Effector CD8-positive, alpha-beta T cell (primary cell): Measurements from ENCODE around the gene ZNF414.
"Not testable (repeated sequence)": the region's sequence is repeated elsewhere in the genome, so short reads cannot be mapped to it uniquely, and the experiment has no call there.

Source experiments
- DNase-seq: peaks from one replicate; lab custom pipeline; 2025; lab: John Stamatoyannopoulos, UW
- total RNA-seq, 4 experiments: gene quantifications; one replicate each; lab custom pipeline; 2026; lab: John Stamatoyannopoulos, UW

The ZNF414 gene, protein sequence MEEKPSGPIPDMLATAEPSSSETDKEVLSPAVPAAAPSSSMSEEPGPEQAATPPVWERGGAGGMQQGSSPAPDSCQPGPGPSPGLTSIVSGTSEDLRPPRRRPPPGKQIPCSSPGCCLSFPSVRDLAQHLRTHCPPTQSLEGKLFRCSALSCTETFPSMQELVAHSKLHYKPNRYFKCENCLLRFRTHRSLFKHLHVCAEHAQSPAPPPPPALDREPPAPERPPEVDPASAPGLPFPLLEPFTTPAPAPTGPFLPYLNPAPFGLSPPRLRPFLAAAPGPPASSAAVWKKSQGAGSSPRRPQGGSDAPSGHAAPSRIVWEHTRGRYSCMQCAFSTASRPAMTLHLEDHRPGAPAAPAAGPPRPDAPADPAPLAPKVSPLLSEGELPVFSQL
- 9.0 to 13.1 (median 10.9) reads per million in 4 experiments for total RNA-seq

DNA sequence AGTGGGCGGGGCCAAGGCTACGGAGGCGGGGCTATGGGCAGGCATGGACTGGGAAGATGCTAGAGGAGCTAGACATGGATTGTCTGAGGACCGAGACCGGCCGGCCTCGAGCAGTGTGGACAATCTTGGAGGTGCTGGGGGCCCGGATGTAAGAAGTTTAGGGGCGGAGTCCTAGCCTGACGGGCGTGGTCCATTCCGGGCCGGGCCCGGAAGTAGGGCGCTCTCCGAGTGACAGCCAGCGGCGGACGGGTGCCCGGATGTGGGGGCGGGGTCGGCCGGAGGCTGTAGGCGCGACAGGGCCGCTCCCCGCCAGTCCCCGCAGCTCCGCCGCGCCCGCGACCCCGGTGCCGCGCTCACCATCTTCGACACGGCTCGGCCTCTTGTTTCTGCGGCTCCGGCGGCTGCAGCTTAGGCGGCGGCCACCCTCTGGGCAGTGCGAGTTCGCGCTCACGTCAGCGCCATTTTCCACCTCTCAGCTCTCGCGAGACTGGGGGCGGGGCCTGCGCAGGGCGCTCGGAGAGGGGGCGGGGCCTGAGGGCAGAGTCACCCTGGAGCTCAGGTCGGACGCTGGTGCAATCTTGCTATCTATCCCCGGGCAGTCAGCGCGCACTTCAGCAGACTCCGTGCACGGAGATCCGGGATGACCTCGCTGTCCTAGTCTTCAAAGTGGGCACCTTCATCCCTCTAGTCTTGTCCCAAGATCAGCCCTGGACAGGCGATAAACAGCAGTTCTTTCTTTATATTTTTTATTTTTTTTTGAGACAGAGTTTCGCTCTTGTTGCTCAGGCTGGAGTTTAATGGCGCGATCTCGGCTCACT is at the start of gene ZNF414:
Gene ZNF414, minus strand, starts transcription at position 481 of the 818 bp plus-strand sequence. Its CDS starts 121 bp downstream, at position 360.
- DNase-seq, result peak; percentile 94

DNA sequence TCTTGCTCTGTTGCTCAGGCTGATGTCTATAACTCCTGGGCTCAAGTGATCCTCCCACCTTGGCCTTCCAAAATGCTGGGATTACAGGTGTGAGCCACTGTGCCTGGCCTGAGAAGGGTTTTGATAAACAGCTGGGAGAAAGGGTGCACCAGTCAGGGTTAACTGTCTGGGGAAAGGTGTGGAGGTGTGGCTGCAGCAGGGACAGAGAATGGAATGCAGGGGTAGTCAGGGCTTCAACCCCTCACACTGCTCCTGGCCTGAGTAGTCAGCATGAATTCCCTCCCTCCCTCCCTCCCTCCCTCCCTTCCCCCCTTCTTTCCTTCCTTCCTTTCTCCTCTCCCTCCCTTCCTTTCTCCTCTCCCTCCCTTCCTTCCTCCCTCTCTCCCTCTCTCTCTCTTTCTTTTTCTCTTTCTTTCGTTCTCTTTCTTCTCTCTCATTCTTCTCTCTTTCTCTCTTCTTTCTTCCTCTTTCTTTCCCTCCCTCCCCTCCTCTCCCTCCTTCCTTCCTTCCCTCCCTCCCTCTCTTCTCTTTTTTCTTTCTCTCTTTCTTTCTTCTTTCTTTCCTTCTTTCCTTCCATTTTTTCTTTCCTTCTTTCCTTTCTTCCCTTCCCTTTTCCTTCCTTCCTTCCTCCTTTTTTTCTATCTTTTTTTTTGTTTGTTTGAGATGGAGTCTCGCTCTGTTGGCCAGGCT is 47.3 kb upstream of the ZNF414 start:
- no peak for DNase-seq

DNA sequence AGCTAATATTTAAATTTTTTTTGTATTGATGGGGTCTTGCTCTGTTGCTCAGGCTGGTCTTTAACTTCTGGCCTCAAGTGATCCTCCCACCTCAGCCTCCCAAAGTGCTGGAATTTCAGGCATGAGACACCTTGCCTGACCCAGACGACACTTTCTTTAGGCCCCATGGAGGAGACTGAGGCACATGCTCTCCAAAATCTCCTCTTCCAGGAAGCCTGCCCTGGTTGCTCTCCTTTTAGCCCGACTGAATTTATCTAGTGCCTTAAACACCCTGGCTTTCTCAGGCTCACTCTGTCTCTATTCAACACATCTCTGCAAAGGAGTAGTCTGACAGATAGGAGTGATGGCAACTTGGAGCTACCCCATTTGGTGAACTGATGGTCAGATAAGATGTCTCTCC is 44.4 kb upstream of the ZNF414 start:
- no peak for DNase-seq

DNA sequence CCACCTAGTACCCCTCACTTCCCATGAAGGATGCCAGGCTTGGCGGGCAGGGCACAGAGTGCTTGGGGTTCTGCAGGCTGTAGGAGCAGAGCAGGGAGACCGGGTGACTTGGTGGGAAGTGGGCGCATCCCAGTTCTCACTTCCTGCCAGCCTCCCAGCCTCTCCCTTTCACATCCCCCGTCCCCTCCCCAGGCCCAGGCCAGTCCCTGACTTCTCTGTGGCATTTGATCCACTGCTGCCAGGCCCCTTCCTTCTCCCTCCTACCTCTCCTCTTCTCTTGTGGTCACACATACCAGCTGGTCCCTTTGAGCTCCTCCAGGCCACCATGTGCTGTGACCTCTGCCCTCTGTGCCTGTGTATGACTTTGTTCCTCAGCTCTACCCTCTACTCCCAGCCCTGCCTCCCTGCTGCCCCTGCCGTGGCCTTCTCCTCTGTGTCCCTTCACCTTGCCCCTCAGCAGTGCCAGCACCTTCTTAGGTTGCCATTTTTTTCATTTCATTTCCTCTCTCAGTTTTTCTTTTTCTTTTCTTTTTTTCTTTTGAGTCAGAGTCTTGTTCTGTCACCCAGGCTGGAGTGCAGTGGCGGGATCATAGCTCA is 43.8 kb upstream of the ZNF414 start:
- DNase-seq, result no peak

DNA sequence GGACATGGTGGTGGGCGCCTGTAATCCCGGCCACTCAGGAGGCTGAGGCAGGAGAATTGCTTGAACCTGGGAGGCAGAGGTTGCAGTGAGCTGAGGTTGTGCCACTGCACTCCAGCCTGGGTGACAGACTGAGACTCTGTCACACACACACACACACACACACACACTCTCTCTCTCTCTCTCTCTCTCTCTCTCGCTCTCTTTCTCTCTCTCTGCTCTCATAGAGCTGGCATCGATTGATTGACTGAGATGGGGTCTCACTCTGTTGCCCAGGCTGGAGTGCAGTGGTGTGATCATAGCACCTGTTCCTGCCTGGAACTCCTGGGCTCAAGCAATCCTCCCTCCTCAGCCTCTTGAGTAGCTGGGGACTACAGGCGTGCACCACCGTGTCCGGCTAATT is 39.8 kb upstream of the ZNF414 start:
- DNase-seq, result not testable (repeated sequence)

DNA sequence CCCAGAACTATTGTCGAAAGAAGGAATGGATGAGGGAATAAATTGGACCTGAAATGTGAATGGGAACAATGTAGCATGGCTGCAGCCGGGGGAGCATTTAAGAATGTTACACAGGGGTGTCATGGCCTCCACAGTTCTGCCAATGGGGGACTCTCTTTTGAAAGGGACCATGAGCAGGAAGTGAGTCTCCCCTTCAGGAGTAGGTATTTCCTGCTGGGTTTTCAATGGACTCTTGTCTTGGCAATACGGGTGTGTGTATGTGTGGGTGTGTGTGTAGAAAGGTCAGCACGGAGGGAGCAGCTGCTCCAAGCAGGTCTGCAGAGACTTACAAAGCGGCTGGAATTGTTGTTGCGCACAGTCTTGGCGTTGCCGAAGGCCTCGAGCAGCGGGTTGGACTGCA is 38.8 kb upstream of the ZNF414 start:
- DNase-seq, result no peak

DNA sequence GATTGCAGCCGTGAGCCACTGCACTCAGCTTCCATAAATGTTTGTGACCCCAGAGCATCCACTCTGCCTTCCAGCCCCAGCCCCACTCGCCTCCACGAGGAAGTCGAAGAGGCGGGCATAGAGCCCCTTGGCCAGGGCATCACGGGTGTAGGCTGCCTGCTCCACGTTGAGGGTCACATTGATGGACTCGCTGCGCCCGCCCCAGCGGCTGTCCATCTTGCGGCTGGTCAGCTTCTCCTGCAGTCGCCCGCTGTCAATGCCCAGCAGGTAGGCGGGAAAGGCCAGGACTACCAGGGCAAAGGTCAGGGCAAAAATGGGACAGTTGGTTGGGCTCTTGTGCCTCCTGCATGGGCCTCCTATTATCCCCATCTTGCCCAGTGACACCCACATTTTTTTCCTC is 36.1 kb upstream of the ZNF414 start:
- DNase-seq, result no peak

DNA sequence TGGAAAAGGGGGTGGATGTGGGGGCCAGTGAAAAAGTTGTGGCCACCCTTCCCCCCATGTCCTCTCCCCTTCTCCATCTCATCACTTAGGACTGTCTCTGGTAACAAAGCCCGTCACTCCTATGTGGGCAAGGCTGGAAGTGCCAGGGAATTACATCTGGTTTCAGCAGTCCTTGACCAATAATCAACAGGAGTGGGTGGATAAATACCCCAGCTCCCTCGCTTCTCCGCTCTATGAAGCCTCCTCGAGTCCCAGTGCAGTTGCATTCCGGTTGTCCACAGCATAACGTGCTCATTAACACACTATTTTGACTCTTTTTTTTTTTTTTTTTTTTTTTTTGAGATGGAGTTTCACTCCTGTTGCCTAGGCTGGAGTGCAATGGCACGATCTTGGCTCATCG is 31.8 kb upstream of the ZNF414 start:
- no peak for DNase-seq

DNA sequence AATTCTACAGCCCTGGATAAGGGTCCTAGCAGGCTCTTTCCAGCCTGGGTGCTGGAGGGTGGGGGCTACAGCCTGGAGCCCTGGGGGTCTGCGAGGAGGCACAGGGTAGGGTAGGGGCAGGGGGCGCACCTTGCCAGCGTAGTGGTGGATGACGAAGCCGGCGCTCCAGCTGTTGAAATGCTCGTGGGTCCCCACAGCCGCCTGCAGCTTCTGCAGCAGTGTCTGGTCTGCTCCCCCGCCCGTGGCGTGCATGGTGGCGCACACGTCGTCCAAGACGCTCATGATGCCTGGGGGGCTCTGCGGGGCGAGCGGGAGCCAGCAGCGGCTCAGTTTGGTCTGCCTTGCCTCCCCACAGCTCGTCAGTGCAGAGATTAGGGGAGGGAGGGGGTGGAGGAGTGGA is 30.2 kb upstream of the ZNF414 start:
- DNase-seq, result no peak

DNA sequence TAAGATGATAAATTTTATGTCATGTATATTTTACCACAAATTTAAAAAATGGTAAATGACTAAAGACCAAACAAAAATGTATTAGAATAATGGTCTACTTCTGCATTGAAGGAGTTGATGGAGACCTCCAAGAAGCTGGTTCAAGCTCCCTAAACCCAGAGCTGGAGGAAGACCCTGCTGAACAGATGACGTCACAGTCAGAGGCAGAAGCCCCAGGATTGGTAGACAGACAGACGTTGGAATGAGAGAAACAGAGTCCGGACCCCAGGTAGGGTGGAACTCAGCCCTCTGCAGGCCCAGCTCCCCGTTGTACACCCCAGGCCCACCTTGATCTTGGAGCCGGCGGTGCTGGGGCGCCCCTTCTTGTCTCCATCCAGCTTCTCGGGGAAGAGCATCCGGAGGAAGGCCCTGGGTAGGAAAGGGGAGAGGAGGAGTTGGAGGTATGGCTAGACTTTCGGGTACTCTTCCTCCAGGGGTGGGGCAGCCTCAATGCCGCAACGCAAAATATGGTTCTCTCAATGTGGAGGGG is 25.7 kb upstream of the ZNF414 start:
- no peak for DNase-seq

DNA sequence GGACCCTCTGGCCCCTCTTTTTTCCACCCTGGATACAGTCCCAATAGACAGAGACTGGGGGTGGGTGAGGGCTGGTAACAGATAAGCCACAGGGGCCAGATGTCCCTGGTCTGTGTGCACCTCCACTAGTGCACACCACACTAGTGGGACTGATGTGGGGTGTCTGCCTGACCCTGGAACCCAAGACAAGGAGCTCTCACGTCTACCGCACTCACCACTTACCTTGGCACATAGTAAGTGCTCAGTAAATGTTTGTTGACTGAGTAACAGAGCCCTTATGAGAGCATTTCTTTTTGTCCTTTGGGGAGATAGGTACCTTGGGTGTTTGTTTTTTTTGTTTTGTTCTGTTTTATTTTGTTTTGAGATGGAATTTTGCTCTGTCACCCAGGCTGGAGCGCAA is 23.1 kb upstream of the ZNF414 start:
- DNase-seq, result no peak

DNA sequence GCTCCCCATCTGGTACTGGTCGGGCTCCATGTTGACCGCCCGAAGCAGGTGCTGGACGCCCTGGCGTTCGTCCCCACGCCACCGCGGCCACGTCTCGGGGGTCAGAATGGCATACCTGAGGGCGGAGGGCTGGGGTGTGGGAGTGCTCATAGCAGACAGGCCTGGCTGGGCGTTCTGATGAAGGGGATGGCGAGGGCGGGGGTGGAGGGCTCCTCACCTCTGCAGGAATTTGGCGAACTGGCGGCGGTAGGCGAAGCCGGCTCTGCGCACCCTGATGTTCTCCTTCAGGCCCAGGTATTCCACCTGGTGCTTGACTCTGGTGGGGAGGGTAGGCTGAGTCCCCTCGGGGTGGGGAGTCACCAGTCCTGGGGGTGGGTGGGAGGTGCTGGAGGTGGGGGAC is 22.3 kb upstream of the ZNF414 start:
- no peak for DNase-seq

DNA sequence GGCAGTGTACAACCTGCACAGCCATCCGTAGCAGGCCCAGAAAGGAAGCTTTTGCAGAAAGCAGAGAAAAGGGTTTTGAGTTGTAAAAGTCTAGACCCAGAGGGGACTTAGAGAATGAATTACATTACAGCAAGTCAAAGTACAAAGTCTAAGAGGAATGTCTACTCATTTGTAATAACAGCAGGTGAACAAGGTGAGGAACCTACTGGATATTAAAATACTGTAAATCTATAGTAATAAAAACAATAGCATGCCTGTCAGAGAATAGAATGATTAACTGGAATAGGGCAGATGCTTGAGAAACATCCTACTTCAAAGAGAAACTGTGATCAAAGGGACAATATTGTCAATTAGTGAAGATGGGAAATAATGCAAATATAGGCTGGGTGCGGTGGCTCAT is 18.3 kb upstream of the ZNF414 start:
- no peak for DNase-seq

DNA sequence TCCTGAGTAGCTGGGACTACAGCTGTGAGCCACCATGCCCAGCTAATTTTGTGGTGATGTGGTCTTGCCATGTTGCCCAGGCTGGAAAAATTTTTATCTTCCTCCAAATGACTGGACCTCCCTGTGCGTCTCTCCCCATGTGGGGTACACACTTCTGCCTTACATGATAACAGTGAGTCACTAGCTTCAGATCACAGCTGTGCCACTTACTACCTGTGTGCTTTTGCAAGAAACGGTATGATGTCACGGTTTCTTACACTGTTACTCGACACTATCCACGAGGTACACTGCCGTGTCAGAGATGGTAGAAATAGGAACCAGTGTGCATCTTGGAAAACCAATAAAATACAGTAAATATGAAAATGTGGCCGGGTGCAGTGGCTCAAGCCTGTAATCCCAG is 17.5 kb upstream of the ZNF414 start:
- DNase-seq, result no peak

DNA sequence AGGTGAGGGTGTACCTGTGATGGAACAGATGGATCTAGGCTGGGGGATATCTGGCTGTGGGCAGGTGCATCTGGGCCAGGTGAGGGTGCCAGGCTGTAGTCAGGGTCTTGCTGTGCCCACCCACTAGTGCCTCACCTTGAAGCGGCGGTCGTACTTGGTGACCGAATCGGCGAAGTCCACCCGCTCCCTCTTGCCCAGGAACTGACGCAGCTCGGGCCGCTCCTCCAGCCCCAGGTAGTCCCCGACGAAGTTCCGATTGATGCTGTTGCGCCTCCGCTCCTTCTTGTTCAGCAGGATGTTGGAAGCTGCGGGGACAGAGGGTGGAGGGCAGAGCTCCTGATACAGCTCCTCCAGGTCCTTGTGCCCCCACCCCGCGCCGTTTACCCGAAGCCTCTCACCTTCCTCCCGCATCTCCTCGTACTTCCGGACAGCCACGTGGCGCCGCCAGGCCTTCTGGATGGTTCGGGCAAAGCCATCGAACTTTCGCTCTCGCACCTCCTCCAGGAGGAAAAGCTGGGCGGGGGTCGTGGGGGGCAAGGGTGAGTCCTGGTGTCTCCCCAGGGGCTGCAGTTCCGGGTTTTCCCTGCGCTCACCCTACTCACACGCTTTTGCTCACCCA is 16.2 kb upstream of the ZNF414 start:
- DNase-seq, result no peak

DNA sequence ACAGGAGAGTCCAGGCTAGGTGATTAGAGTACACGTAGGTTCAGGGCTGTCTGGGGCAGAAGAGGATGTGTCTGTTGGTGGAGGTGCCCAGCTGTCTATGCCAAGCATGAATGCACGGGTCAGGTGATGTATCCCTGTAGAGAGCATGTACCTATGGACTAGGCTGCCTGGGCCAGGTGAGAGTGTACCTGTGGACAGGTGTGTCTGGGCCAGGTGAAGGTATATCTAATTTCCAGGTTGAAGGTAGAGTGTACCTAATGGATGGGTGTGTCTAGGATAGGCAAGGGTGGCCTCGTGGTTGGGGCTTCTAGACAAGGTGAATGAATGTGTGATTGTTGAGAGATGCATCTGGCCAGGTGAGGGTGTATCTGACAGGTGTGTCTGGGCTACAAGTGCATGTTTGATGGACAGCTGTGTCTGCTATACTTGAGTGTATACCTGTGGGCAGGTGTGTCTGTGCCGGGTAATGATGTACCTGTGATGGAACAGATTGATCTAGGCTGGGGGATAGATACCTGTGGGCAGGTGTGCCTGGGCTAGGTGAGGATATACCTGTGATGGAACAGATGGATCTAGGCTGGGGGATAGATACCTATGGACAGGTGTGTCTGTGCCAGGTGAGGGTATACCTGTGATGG is 15.5 kb upstream of the ZNF414 start:
- no peak for DNase-seq

DNA sequence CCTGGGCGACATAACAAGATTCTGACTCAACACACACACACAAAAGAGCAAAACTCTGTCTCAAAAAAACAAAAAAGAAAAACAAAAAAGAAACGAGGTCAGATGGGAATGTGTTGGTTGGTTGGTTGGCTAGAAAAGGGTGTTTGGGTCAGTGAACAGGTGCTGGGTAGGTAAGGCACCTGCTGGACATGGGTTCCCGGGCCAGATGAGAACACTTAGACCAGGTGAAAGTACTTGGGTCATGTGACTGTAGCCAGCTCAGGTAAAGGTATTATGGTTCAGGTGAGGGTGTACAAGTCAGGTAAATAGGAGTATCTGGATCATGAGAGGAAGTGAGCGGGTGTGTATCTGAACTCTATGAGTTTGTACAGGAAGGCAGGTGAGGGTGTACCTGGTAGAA is 14.5 kb upstream of the ZNF414 start:
- DNase-seq, result no peak

DNA sequence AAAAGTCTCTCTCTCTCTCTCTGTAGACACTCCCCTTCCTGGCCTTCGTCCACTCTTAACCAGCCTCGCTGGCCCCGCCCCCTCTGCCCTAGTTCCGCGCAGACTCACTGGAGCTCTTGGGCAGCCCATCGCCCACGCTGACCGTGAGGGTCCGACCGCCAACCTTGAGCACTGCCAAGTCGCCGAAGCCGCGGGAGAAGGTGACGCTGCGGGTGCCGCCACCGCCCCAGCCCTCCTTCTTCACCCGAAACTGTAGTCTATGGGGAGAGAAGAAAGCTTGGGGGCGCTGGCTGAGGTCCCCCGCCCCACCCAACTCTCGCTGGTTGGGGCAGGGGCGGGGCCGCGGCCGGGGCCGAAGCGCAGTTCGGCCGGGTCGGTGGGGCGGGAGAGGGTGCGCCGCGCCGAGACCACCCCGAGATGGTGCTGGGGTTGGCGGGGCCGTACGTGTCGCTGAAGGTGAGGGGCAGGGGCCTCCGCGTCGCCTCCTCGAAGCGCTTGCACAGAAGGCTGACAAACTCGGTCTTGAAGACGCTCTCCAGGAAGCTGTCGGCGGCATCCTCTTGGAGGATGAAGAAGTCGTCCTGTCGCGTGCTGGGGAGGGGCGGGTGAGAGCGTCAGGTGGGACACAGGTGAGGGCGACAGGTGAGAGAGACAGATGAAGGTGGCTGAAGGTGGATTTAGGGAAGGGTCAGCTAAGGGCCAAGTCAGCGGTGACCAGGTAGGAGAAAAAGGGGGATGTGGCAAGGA is 12.6 kb upstream of the ZNF414 start:
- no peak for DNase-seq

DNA sequence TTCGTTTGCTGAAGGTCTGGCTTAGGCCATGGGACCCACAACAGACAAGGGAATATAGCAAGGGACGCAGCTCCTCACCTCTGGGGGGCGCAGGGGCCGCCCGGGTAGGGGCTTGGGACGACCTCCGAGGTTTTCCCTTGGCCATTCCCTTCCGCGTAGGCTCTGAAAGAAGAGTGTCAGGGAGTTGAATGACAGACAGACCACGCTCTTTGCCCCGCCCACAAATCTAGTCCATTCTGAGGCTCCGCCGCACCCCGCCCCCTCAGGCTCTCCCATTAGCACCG is 11.4 kb upstream of the ZNF414 start:
- no peak for DNase-seq

DNA sequence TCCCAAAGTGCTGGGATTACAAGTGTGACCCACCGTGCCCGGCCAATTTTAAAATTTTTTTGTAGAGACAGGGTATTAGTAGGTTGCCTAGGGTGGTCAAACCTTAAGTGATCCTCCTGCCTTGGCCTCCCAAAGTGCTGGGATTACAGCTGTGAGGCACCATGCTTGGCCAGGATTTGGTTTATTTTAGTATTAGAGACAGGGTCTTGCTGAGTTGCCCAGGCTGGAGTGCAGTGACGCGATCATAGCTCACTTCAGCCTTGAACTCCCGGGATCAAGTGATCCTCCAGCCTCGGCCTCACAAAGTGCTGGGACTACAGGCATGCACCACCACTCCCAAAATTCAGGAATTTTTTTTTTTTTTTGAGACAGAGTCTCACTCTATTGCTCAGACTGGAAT is 5.4 kb upstream of the ZNF414 start:
- DNase-seq, result no peak

DNA sequence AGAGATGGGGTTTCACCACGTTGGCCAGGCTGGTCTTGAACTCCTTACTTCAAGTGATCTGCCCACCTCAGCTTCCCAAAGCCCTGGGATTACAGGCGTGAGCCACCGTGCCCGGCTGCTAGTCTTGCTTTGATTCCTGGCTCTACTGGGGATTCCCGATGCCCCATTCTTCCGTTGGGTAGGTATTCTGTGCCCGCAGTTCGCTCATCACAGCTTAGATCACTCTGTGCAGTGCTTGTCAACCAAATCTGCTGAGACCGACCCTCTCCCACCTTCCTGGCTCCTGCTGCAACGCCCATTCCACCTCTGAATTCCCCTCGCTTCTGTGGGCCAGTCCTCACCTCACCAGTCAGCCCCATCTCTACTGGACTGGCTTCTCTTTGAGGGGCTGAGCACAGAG is 4.6 kb upstream of the ZNF414 start:
- no peak for DNase-seq
